Suprapubic skin (tissue), 4 donors: ENCODE measurements around the gene OPN3. TPM values are rescaled to one million over a fixed set of nuclear protein-coding genes. Genes with fewer than 3 reads are reported as not detected.

Source experiments
- DNase-seq, 2 donors: peaks; one replicate each; pipeline ENCODE4 v3.0.0-alpha.2; 2019; ENCODE audit warnings: low spot score in 2 of 2
- H3K27ac ChIP-seq: fragments of 200-600 bp; sonication (generic); one replicate; pipeline ENCODE4 v1.5.1; 2019
- H3K27me3 ChIP-seq: fragments of 200-600 bp; sonication (generic); one replicate; pipeline ENCODE4 v1.5.1; 2019
- H3K36me3 ChIP-seq: fragments of 200-600 bp; sonication (generic); one replicate; pipeline ENCODE4 v1.5.1; 2019
- H3K4me1 ChIP-seq: fragments of 200-600 bp; sonication (generic); one replicate; pipeline ENCODE4 v1.5.1; 2019
- H3K4me3 ChIP-seq: fragments of 200-600 bp; sonication (generic); one replicate; pipeline ENCODE4 v1.5.1; 2019; ENCODE audit warnings: mild to moderate bottlenecking
- H3K9me3 ChIP-seq: fragments of 200-600 bp; sonication (generic); one replicate; pipeline ENCODE4 v1.5.1; 2019
- CTCF ChIP-seq, 2 donors: fragments of 200-600 bp in 1 of 2; fragments of 450-650 bp in 1 of 2; sonication (generic) in 1 of 2; IDR thresholded peaks; one replicate each; pipeline ENCODE4 v1.5.1; 2016 to 2019; ENCODE audit warnings: antibody characterized with exemption in 2 of 2, mild to moderate bottlenecking in 1 of 2, moderate library complexity in 1 of 2
- EP300 ChIP-seq: sonication (generic); formaldehyde crosslinking; IDR thresholded peaks from one replicate; pipeline ENCODE4 v1.6.1; 2017; ENCODE audit warnings: antibody characterized with exemption
- POLR2A ChIP-seq, 2 donors: fragments of 450-650 bp; IDR thresholded peaks; one replicate each; pipeline ENCODE4 v1.6.1; 2017; ENCODE audit warnings: antibody characterized with exemption in 2 of 2, mild to moderate bottlenecking in 2 of 2, moderate library complexity in 2 of 2
- POLR2AphosphoS5 ChIP-seq, 3 donors: sonication (generic); formaldehyde crosslinking; IDR thresholded peaks; one replicate each; pipeline ENCODE4 v1.6.1; 2017; ENCODE audit warnings: antibody characterized with exemption in 3 of 3
- WGBS: methylation state at CpG from one replicate; pipeline ENCODE4 v1.1.5; 2018; 5-methylcytosine and 5-hydroxymethylcytosine counted together
- total RNA-seq, 4 donors: library from RNA; depleted of rRNA; stranded (reverse); fragments of >200 nt; gene quantifications; one replicate each; pipeline ENCODE4 v1.1.0, GENCODE V29; 2016

The OPN3 gene
- total RNA-seq, 4 donors from 2014 or later, result 16.9 to 41.8 (median 28.4) TPM

DNA sequence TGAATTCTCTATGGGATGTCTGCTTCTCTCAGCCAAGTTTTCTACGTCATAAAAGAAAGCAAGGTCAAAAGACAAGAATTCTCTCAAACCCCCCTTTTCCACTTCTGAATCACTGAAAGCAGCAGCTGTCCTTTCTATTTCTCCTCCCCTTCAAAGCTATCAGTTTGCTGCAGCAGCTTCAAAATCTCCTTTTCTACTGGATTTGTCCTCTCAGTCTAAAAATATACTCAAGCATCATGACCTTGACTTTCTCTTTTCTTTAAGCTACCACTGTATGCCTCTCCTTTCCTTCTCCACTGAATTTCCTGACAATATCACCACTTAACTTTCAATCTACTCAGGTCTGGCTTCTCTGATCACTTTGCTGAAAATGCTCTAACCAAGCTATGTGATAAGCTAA lies 13.8 kb upstream of the OPN3 start:
- H3K4me3 ChIP-seq, result no peak overlapping the region
- no peaks in the 10 kb centered on the region for H3K36me3 ChIP-seq
- TF ChIP-seq EP300, result no peak
- TF ChIP-seq POLR2A (IDR thresholded peaks at IDR 0.05), result no peak
- TF ChIP-seq POLR2AphosphoS5 (IDR thresholded peaks at IDR 0.05), result no peak
- TF ChIP-seq CTCF (IDR thresholded peaks at IDR 0.05), result no peak
- no peaks in the 10 kb centered on the region for H3K9me3 ChIP-seq
- WGBS, result 74% methylated on average over 1 of the region's 1 CpG
- H3K27me3 ChIP-seq, result no peaks in the 10 kb centered on the region
- H3K27ac ChIP-seq, result no peak overlapping the region
- no peaks in the 10 kb centered on the region for H3K4me1 ChIP-seq
- DNase-seq, result no peak

DNA sequence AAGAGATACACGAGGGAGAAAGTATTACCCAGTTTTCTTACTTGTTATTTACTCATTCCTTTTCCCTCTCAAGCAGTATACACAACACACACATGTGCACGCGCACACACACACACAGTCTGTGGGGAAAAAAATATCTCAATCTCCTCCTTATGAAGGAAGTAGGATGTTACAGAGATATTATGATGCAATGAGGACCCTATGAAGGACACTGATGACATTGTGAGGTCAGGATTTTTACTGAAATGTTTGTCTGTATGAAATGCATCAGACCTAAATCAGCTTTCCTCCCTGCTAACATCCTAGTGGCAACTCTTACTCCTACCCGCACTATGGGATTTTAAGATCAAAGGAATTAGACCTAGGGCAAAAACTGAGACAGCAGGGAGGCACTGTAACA lies 11.8 kb upstream of the OPN3 start, which contains the start of gene WDR64:
Gene WDR64 (plus strand): TSS at position 270 of the 400 bp plus-strand sequence. CDS start 204 bp downstream, outside the sequence.
- Histone ChIP-seq H3K27ac (no peak within 1 kb of the TSS), H3K4me3 (no peak within 1 kb of the TSS), H3K4me1 (no peaks in the 10 kb centered on the region), H3K27me3 (no peaks in the 10 kb centered on the region), H3K9me3 (no peaks in the 10 kb centered on the region), H3K36me3 (no peaks in the 10 kb centered on the region)
- WGBS, result 85% methylated on average over 4 of the region's 4 CpGs
- DNase-seq, result no peak
- TF ChIP-seq EP300 (no peak), POLR2A (IDR thresholded peaks at IDR 0.05) (no peak), CTCF (IDR thresholded peaks at IDR 0.05) (no peak), POLR2AphosphoS5 (IDR thresholded peaks at IDR 0.05) (no peak)

DNA sequence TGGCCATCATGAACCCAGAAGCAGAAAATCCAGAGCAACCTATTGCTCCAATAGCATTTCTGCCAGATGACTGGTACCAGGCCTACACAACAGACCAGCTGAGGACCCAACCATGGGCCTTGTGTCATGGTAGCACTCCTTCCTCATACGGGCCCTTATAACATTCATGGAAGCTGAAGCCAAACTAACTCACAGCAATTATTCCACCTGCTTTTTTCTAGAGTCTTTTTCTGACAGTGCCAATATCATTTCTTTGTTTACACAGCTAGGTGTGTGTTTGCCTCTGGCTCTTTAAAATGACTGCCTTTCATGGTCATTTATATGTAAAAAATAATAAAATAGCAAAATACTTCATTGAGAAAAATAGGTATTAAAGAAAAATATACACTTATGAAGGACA lies 8.0 kb upstream of the OPN3 start:
- Histone ChIP-seq H3K9me3 (no peaks in the 10 kb centered on the region), H3K4me1 (no peaks in the 10 kb centered on the region), H3K27me3 (no peaks in the 10 kb centered on the region), H3K36me3 (no peaks in the 10 kb centered on the region), H3K27ac (no peak overlapping the region), H3K4me3 (no peak overlapping the region)
- TF ChIP-seq POLR2A (IDR thresholded peaks at IDR 0.05) (no peak), EP300 (no peak), CTCF (IDR thresholded peaks at IDR 0.05) (no peak), POLR2AphosphoS5 (IDR thresholded peaks at IDR 0.05) (no peak)
- 100% methylated on average over 1 of the region's 1 CpG for whole genome bisulfite sequencing
- DNase-seq, result no peak

GRCh38 chr1:241647658-241648057 lies 7.5 kb upstream of the OPN3 start:
- Histone ChIP-seq H3K9me3 (no peaks in the 10 kb centered on the region), H3K27ac (no peak overlapping the region), H3K27me3 (no peaks in the 10 kb centered on the region), H3K4me3 (no peak overlapping the region), H3K36me3 (no peaks in the 10 kb centered on the region), H3K4me1 (no peaks in the 10 kb centered on the region)
- TF ChIP-seq POLR2A (IDR thresholded peaks at IDR 0.05), result no peak
- no peak for TF ChIP-seq CTCF (IDR thresholded peaks at IDR 0.05)
- no peak for TF ChIP-seq POLR2AphosphoS5 (IDR thresholded peaks at IDR 0.05)
- no peak for TF ChIP-seq EP300
- DNase-seq, result no peak
- 79% methylated on average over 1 of the region's 1 CpG for WGBS

GRCh38 chr1:241646201-241646600 lies 6.0 kb upstream of the OPN3 start:
- H3K27ac ChIP-seq, result no peak overlapping the region

More at GRCh38 chr1:241646201-241646600, 6.0 kb upstream of the OPN3 start:
- TF ChIP-seq POLR2AphosphoS5 (IDR thresholded peaks at IDR 0.05) (no peak), POLR2A (IDR thresholded peaks at IDR 0.05) (no peak), EP300 (no peak), CTCF (IDR thresholded peaks at IDR 0.05) (no peak)
- no peak for DNase-seq
- no peak overlapping the region for H3K4me3 ChIP-seq
- H3K9me3 ChIP-seq, result no peaks in the 10 kb centered on the region
- no peaks in the 10 kb centered on the region for H3K27me3 ChIP-seq
- no peaks in the 10 kb centered on the region for H3K36me3 ChIP-seq
- no peaks in the 10 kb centered on the region for H3K4me1 ChIP-seq
- WGBS, result 74% methylated on average over 7 of the region's 7 CpGs
